Vagina (tissue), 2 donors: ENCODE measurements around the gene DCUN1D5. TPM values are rescaled to one million over a fixed set of nuclear protein-coding genes. Genes with fewer than 3 reads are reported as not detected.

Experiments used
- DNase-seq, 2 donors: peaks; one replicate each; pipeline ENCODE4 v3.0.0-alpha.2; 2017; ENCODE audit errors: extremely low spot score in 2 of 2
- H3K27ac ChIP-seq: fragments of 200-600 bp; sonication (generic); one replicate; pipeline ENCODE4 v1.5.1; 2019
- H3K27me3 ChIP-seq: fragments of 200-600 bp; sonication (generic); one replicate; pipeline ENCODE4 v1.5.1; 2019
- H3K36me3 ChIP-seq, 2 donors: fragments of 200-600 bp; sonication (generic); one replicate each; pipeline ENCODE4 v1.5.1; 2017 to 2019
- H3K4me1 ChIP-seq: fragments of 200-600 bp; sonication (generic); one replicate; pipeline ENCODE4 v1.5.1; 2019
- H3K4me3 ChIP-seq, 2 donors: fragments of 200-600 bp; sonication (generic); 1 replicate in 1 of 2; 2 replicates in 1 of 2; pipeline ENCODE4 v1.5.1; 2016 to 2019
- H3K9me3 ChIP-seq: fragments of 200-600 bp; sonication (generic); one replicate; pipeline ENCODE4 v1.5.1; 2019
- CTCF ChIP-seq, 3 experiments: fragments of 450-650 bp in 2 of 3; fragments of 200-600 bp in 1 of 3; sonication (generic) in 1 of 3; IDR thresholded peaks; one replicate each; pipeline ENCODE4 v1.5.1; 2017 to 2019; ENCODE audit warnings: antibody characterized with exemption in 3 of 3, mild to moderate bottlenecking in 2 of 3, moderate library complexity in 2 of 3
- POLR2A ChIP-seq, 2 donors: fragments of 450-650 bp; IDR thresholded peaks; one replicate each; pipeline ENCODE4 v1.6.1; 2017; ENCODE audit warnings: antibody characterized with exemption in 2 of 2, mild to moderate bottlenecking in 2 of 2, moderate library complexity in 2 of 2
- POLR2AphosphoS5 ChIP-seq, 2 donors: sonication (generic); formaldehyde crosslinking; IDR thresholded peaks; one replicate each; pipeline ENCODE4 v1.9.0; 2017; ENCODE audit warnings: antibody characterized with exemption in 2 of 2, mild to moderate bottlenecking in 2 of 2, low read depth in 1 of 2; ENCODE audit not compliant: insufficient read depth in 1 of 2
- intact Hi-C: fragments of 100-400 bp; cut with DNase I; formaldehyde crosslinking; loops from one replicate; pipeline ENCODE4 v1.15.1; 2023
- total RNA-seq: library from RNA; depleted of rRNA; stranded (reverse); fragments of >200 nt; gene quantifications from one replicate; pipeline ENCODE4 v1.2.3, GENCODE V29; 2016

The DCUN1D5 gene
- 37.3 TPM for total RNA-seq

- Histone ChIP-seq H3K4me1 (peaks cover 31% of the 10 kb centered on the region), H3K9me3 (no peaks in the 10 kb centered on the region), H3K36me3 (peaks cover 0 to 6% of the 10 kb centered on the region in 2 donors), H3K27ac (peak within 1 kb of the TSS; percentile 65), H3K4me3 (peak within 1 kb of the TSS; percentile 78 to 90), H3K27me3 (no peaks in the 10 kb centered on the region)
- TF ChIP-seq POLR2A (IDR thresholded peaks at IDR 0.05) = peak in 1 of 2 donors; percentile 27
- TF ChIP-seq POLR2AphosphoS5 (IDR thresholded peaks at IDR 0.05; ENCODE audit: insufficient read depth in 1 of 2, low read depth in 1 of 2) = peak; percentile 82 to 87
- TF ChIP-seq CTCF (IDR thresholded peaks at IDR 0.05) = no peak
- peak; percentile 97 to 98 for DNase-seq
- intact Hi-C loops = no loop called here
Measured at GRCh38 chr11:103091801-103092524, at the start of gene DCUN1D5. Gene DCUN1D5 (minus strand): TSS chr11:103092160. CDS start chr11:103091872, 288 bp downstream.

- no peak for DNase-seq
- no peaks in the 10 kb centered on the region for H3K4me1 ChIP-seq
- H3K27ac ChIP-seq = no peak overlapping the region
- H3K9me3 ChIP-seq = no peaks in the 10 kb centered on the region
- no peak for TF ChIP-seq POLR2AphosphoS5 (IDR thresholded peaks at IDR 0.05; ENCODE audit: insufficient read depth in 1 of 2, low read depth in 1 of 2)
- TF ChIP-seq CTCF (IDR thresholded peaks at IDR 0.05) = no peak
- no peak for TF ChIP-seq POLR2A (IDR thresholded peaks at IDR 0.05)
- H3K4me3 ChIP-seq = no peak overlapping the region
- no peaks in the 10 kb centered on the region for H3K27me3 ChIP-seq
- intact Hi-C loops = no loop called here
- peaks cover 0 to 27% of the 10 kb centered on the region in 2 donors for H3K36me3 ChIP-seq
Measured at GRCh38 chr11:103125462-103125861, 33.5 kb upstream of the DCUN1D5 start.

GRCh38 chr11:103114836-103115235, 22.9 kb upstream of the DCUN1D5 start:
- DNase-seq = no peak
- H3K27ac ChIP-seq = no peak overlapping the region
- TF ChIP-seq CTCF (IDR thresholded peaks at IDR 0.05) = no peak
- TF ChIP-seq POLR2A (IDR thresholded peaks at IDR 0.05) = no peak
- TF ChIP-seq POLR2AphosphoS5 (IDR thresholded peaks at IDR 0.05; ENCODE audit: insufficient read depth in 1 of 2, low read depth in 1 of 2) = no peak
- H3K4me3 ChIP-seq = no peak overlapping the region
- H3K36me3 ChIP-seq = peaks cover 0 to 5% of the 10 kb centered on the region in 2 donors
- no peaks in the 10 kb centered on the region for H3K9me3 ChIP-seq
- intact Hi-C loops = no loop called here
- H3K27me3 ChIP-seq = no peaks in the 10 kb centered on the region
- H3K4me1 ChIP-seq = peaks cover 22% of the 10 kb centered on the region

GRCh38 chr11:103112364-103112763, 20.4 kb upstream of the DCUN1D5 start:
- intact Hi-C loops = no loop called here
- TF ChIP-seq POLR2A (IDR thresholded peaks at IDR 0.05) (no peak), CTCF (IDR thresholded peaks at IDR 0.05) (no peak), POLR2AphosphoS5 (IDR thresholded peaks at IDR 0.05; ENCODE audit: insufficient read depth in 1 of 2, low read depth in 1 of 2) (no peak)

GRCh38 chr11:103111400-103111799, 19.4 kb upstream of the DCUN1D5 start:
- no peaks in the 10 kb centered on the region for H3K9me3 ChIP-seq
- intact Hi-C loops = no loop called here
- H3K27ac ChIP-seq = no peak overlapping the region
- no peak for DNase-seq
- peaks cover 27% of the 10 kb centered on the region for H3K4me1 ChIP-seq
- no peaks in the 10 kb centered on the region for H3K27me3 ChIP-seq
- no peaks in the 10 kb centered on the region for H3K36me3 ChIP-seq
- no peak overlapping the region for H3K4me3 ChIP-seq
- TF ChIP-seq CTCF (IDR thresholded peaks at IDR 0.05) = no peak
- no peak for TF ChIP-seq POLR2AphosphoS5 (IDR thresholded peaks at IDR 0.05; ENCODE audit: insufficient read depth in 1 of 2, low read depth in 1 of 2)
- TF ChIP-seq POLR2A (IDR thresholded peaks at IDR 0.05) = no peak

More at GRCh38 chr11:103112364-103112763, 20.4 kb upstream of the DCUN1D5 start:
- H3K9me3 ChIP-seq = no peaks in the 10 kb centered on the region
- no peaks in the 10 kb centered on the region for H3K36me3 ChIP-seq
- H3K4me3 ChIP-seq = no peak overlapping the region
- no peak overlapping the region for H3K27ac ChIP-seq
- no peaks in the 10 kb centered on the region for H3K27me3 ChIP-seq
- DNase-seq = no peak
- peaks cover 27% of the 10 kb centered on the region for H3K4me1 ChIP-seq
